Lower leg skin (tissue), 3 donors: ENCODE measurements around the gene DCP1B.

ENCODE experiments used
- CTCF ChIP-seq, 3 donors: fragments of 450-650 bp; IDR thresholded peaks; one replicate each; pipeline ENCODE4 v1.5.1; 2016; ENCODE audit warnings: antibody characterized with exemption in 3 of 3, mild to moderate bottlenecking in 3 of 3, moderate library complexity in 2 of 3
- POLR2A ChIP-seq, 2 donors: fragments of 450-650 bp; IDR thresholded peaks; one replicate each; pipeline ENCODE4 v1.6.1; 2016 to 2017; ENCODE audit warnings: antibody characterized with exemption in 2 of 2, mild to moderate bottlenecking in 1 of 2, moderate library complexity in 1 of 2

- TF ChIP-seq CTCF (IDR thresholded peaks at IDR 0.05), result no peak
- TF ChIP-seq POLR2A (IDR thresholded peaks at IDR 0.05), result no peak
These were observed 66.6 kb downstream of the DCP1B start for GRCh38 chr12:1937481-1938224.
